ENCODE data around the gene CLPTM1L. TPM values are rescaled to one million over a fixed set of nuclear protein-coding genes. Genes with fewer than 3 reads are reported as not detected.

The CLPTM1L gene
- polyA plus RNA-seq, 1 experiment: 85.5 TPM

DNA sequence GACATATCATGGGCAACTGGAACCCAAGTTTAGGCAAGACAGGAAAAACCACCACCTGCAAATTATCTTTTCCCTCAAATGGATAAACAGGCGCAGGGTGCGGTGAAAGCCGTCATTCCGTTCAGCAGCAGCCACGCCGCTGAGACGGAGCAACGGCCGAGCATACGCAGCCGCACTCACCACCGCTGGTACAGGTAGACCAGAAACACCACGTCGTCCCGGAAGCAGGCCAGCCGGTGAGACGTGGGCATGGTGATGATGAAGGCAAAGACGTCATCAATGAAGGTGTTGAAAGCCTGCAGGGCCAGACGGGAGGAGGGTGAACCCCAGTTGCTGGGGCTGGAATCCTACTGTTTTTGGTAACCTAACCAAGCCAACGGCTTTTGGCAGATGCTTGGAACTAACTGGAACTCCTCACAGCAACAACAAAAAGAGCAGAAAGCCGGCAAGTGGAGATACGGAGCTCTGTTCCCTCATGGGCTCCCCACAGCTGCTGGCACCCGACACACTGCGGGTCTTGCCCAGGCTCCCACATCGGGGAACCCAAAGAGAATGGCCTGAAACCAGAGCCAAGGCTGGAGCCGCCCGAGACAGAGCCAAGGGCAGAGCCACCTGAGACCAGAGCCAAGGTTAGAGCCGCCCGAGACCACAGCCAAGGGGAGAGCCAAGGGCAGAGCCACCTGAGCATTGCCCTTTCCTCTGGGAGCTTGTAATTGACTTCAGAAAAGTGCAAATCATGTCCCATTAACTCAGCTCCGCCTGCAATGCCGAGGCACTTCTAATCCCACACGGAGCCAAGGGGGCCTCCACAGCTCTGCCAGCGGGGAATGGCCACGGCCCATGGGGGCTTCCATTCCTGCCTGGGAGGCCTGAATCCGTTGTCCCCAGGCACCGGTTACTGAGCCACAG, 24.2 kb downstream of the CLPTM1L start:
- TF ChIP-seq, protein P1, sequence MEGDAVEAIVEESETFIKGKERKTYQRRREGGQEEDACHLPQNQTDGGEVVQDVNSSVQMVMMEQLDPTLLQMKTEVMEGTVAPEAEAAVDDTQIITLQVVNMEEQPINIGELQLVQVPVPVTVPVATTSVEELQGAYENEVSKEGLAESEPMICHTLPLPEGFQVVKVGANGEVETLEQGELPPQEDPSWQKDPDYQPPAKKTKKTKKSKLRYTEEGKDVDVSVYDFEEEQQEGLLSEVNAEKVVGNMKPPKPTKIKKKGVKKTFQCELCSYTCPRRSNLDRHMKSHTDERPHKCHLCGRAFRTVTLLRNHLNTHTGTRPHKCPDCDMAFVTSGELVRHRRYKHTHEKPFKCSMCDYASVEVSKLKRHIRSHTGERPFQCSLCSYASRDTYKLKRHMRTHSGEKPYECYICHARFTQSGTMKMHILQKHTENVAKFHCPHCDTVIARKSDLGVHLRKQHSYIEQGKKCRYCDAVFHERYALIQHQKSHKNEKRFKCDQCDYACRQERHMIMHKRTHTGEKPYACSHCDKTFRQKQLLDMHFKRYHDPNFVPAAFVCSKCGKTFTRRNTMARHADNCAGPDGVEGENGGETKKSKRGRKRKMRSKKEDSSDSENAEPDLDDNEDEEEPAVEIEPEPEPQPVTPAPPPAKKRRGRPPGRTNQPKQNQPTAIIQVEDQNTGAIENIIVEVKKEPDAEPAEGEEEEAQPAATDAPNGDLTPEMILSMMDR (IDR thresholded peaks at IDR 0.05; ENCODE audit: low read depth, low read length): no peak
- no peak for DNase-seq (ENCODE audit: low read depth, low spot score)
- H3K4me3 ChIP-seq (ENCODE audit: low read depth, low read length): no peak overlapping the region
- no peaks in the 10 kb centered on the region for H3K27me3 ChIP-seq (ENCODE audit: control insufficient read depth, insufficient read depth, low read length)
- H3K9me3 ChIP-seq (ENCODE audit: control insufficient read depth, insufficient read depth, low read length): no peaks in the 10 kb centered on the region; the same call in 1 of the 2 replicates
- ChIA-PET CTCF (interaction anchor here (0.6 kb wide), 1 partner anchor 350 kb away, joined by 4 read pairs; no protein-coding TSS in a partner anchor), POLR2A (no interaction called here)
- H3K27ac ChIP-seq (ENCODE audit: low read depth, low read length): no peak overlapping the region

DNA sequence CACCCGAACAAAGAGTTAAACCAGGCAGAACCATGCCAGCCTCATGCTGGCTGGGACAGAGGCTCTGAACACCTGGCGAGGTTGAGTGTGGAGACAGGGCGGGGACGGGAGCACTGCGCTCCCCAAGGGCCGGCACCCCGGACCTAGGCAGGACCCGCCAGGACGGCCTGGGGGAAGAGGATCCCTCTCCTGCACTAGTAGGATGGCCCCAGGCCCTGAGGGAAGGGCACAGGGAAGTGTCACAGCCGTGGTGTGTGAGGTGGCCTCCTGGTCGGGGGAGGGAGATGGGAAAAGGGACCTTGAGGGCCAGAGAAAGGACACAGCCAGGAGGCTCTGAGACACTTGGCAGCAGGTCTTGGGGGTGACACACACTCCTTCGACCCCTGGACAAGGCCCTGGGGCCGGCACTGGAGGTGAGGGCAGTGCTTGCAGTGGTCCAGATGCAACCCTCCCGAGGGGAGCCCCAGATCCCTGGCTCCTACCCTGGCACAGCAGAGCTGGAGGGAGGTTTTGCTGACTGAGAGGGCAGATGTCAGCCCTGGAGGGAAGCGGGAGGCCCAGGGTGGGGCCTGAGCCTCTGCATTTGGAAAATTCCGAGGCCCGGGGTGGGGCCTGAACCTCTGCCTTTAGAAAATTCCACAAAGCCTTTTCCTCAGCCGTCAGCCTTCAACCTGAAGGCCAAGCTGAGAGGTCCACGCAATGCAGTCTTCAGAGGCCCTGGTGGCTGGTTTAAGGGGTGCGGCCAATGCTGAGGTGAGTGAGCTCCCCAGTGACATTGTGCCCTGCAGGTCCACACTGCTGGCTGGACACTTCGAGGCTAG, 25.3 kb downstream of the CLPTM1L start:
- POLR2A ChIA-PET: no interaction called here
- no peaks in the 10 kb centered on the region for H3K27me3 ChIP-seq (ENCODE audit: control insufficient read depth, insufficient read depth, low read length)
- H3K4me3 ChIP-seq (ENCODE audit: low read depth, low read length): no peak overlapping the region
- no peaks in the 10 kb centered on the region; the same call in 1 of the 2 replicates for H3K9me3 ChIP-seq (ENCODE audit: control insufficient read depth, insufficient read depth, low read length)
- DNase-seq (ENCODE audit: low read depth, low spot score): no peak
- no peak overlapping the region for H3K27ac ChIP-seq (ENCODE audit: low read depth, low read length)
- TF ChIP-seq, protein P1 (IDR thresholded peaks at IDR 0.05; ENCODE audit: low read depth, low read length): no peak
- CTCF ChIA-PET: no interaction called here

DNA sequence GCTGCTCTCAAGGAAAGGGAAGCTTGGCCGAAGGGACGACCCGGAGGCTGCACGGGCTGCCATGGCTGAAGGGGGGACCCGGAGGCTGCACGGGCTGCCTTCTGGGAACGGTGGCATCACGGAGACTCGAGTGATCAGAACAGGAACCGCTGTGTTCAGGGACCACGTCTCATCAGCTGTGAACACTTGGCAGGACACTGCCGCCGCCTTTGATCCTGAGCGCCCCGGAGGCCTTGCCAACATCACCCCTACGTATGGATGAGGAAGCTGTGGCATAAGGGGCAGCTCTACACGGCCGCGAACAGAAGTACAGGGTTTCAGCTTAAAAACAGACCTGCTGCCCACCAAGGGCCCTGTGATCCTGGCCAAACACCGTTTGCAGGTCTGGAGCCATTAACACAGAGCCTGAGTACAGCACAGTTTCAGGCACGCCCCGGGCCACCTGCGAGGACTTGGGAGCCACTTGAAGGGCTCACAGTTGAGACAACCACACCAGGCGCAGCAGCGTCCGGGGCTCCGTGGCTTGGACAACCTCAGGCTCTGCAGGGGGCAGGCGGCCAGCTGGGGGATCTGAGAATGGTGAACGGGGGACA, 26.1 kb downstream of the CLPTM1L start:
- ChIA-PET POLR2A (interaction anchor here (0.6 kb wide), 1 partner anchor 164 kb away, joined by 5 read pairs; no protein-coding TSS in a partner anchor), CTCF (no interaction called here)
- Histone ChIP-seq H3K27ac (ENCODE audit: low read depth, low read length) (no peak overlapping the region), H3K9me3 (ENCODE audit: control insufficient read depth, insufficient read depth, low read length) (no peaks in the 10 kb centered on the region; the same call in 1 of the 2 replicates), H3K4me3 (ENCODE audit: low read depth, low read length) (no peak overlapping the region), H3K27me3 (ENCODE audit: control insufficient read depth, insufficient read depth, low read length) (no peaks in the 10 kb centered on the region)
- TF ChIP-seq, protein P1 (IDR thresholded peaks at IDR 0.05; ENCODE audit: low read depth, low read length): no peak
- no peak for DNase-seq (ENCODE audit: low read depth, low spot score)

DNA sequence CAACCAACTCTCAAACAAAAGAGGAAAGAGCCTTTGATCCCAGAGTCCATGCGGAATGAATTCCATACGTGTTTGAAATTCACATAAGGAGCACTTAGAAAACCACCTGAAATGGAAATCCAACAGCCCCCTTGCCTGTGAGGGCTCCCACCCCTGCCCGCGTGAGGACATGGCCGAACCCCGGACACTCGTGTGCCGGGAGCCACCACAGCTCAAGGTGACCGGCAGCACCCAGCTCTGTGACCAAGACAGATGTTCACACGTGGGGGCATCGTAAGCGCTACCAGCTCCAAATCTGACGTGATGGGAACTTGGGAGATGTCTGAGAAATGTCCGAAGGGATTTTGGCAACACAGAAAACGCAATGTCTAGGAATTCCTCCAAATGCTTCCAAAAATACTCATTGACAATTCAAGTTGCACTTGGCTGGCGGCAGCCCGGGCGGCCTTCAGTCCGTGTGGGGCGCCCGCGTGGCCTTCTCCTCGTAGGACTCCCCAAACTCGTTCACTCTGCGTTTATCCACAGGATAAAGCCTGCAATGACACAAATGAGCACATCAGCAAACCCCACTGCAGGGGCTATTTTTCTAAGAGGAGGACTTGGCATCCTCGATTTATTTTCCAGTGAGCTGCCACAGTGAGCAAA, 26.9 kb downstream of the CLPTM1L start:
- TF ChIP-seq, protein P1 (IDR thresholded peaks at IDR 0.05; ENCODE audit: low read depth, low read length): no peak
- H3K27me3 ChIP-seq (ENCODE audit: control insufficient read depth, insufficient read depth, low read length): no peaks in the 10 kb centered on the region
- ChIA-PET CTCF (interaction anchor here (0.6 to 1.2 kb wide), 2 partner anchors 151 to 327 kb away, joined by 5 to 6 read pairs; no protein-coding TSS in a partner anchor), POLR2A (no interaction called here)
- H3K9me3 ChIP-seq (ENCODE audit: control insufficient read depth, insufficient read depth, low read length): no peaks in the 10 kb centered on the region; the same call in 1 of the 2 replicates
- no peak overlapping the region for H3K27ac ChIP-seq (ENCODE audit: low read depth, low read length)
- no peak for DNase-seq (ENCODE audit: low read depth, low spot score)
- H3K4me3 ChIP-seq (ENCODE audit: low read depth, low read length): no peak overlapping the region

Data from AG04450 (cell line).